Suprapubic skin (tissue), 4 donors: ENCODE results near the gene METAP2. TPM values are rescaled to one million over a fixed set of nuclear protein-coding genes. Genes with fewer than 3 reads are reported as not detected.

Experiments used
- DNase-seq, 2 donors: peaks; one replicate each; pipeline ENCODE4 v3.0.0-alpha.2; 2019; ENCODE audit warnings: low spot score in 2 of 2
- H3K27ac ChIP-seq: fragments of 200-600 bp; sonication (generic); one replicate; pipeline ENCODE4 v1.5.1; 2019
- H3K27me3 ChIP-seq: fragments of 200-600 bp; sonication (generic); one replicate; pipeline ENCODE4 v1.5.1; 2019
- H3K36me3 ChIP-seq: fragments of 200-600 bp; sonication (generic); one replicate; pipeline ENCODE4 v1.5.1; 2019
- H3K4me1 ChIP-seq: fragments of 200-600 bp; sonication (generic); one replicate; pipeline ENCODE4 v1.5.1; 2019
- H3K4me3 ChIP-seq: fragments of 200-600 bp; sonication (generic); one replicate; pipeline ENCODE4 v1.5.1; 2019; ENCODE audit warnings: mild to moderate bottlenecking
- H3K9me3 ChIP-seq: fragments of 200-600 bp; sonication (generic); one replicate; pipeline ENCODE4 v1.5.1; 2019
- CTCF ChIP-seq, 2 donors: fragments of 200-600 bp in 1 of 2; fragments of 450-650 bp in 1 of 2; sonication (generic) in 1 of 2; IDR thresholded peaks; one replicate each; pipeline ENCODE4 v1.5.1; 2016 to 2019; ENCODE audit warnings: antibody characterized with exemption in 2 of 2, mild to moderate bottlenecking in 1 of 2, moderate library complexity in 1 of 2
- EP300 ChIP-seq: sonication (generic); formaldehyde crosslinking; IDR thresholded peaks from one replicate; pipeline ENCODE4 v1.6.1; 2017; ENCODE audit warnings: antibody characterized with exemption
- POLR2A ChIP-seq, 2 donors: fragments of 450-650 bp; IDR thresholded peaks; one replicate each; pipeline ENCODE4 v1.6.1; 2017; ENCODE audit warnings: antibody characterized with exemption in 2 of 2, mild to moderate bottlenecking in 2 of 2, moderate library complexity in 2 of 2
- POLR2AphosphoS5 ChIP-seq, 3 donors: sonication (generic); formaldehyde crosslinking; IDR thresholded peaks; one replicate each; pipeline ENCODE4 v1.6.1; 2017; ENCODE audit warnings: antibody characterized with exemption in 3 of 3
- WGBS: methylation state at CpG from one replicate; pipeline ENCODE4 v1.1.5; 2018; 5-methylcytosine and 5-hydroxymethylcytosine counted together
- total RNA-seq, 4 donors: library from RNA; depleted of rRNA; stranded (reverse); fragments of >200 nt; gene quantifications; one replicate each; pipeline ENCODE4 v1.1.0, GENCODE V29; 2016

Gene METAP2
- total RNA-seq, 4 donors from 2014 or later = 44.7 to 72.6 (median 61.8) TPM

DNA sequence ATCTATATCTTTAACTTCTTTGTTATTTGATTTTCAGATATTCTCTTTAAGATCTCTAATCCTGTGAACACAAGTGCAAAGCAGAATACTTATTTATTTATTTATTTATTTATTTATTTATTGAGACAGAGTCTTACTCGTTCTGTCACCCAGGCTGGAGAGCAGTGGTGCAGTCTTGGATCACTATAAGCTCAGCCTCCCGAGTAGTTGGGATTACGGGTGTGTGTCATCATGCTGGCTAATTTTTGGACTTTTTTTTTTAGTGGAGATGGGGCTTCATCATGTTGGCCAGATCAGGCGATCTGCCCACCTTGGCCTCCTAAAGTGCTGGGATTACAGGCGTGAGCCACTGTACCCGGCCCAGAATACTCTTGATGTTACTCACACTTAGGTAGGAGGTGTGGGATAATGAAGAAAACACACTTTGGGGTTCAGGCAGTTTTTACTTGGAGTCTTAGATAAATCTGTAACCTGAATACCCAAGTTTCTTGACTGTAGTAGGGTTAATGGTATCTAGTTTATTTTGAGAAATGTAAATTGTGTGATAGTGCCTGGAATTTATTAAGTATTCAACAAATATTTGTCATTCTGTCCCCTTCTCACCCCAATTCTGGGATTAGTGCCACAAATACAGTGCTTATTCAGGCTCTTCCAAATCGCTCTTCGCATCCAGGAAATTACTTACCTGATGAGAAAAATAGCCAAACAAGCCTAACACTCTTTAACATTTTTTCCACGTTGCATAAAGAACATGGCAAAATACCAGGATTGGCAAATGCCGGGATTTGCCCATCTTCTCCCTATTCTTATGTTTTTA lies 33.0 kb downstream of the METAP2 start:
- Histone ChIP-seq H3K4me1 (no peaks in the 10 kb centered on the region), H3K4me3 (no peak overlapping the region), H3K27ac (no peak overlapping the region), H3K36me3 (peaks cover 76% of the 10 kb centered on the region), H3K9me3 (no peaks in the 10 kb centered on the region), H3K27me3 (no peaks in the 10 kb centered on the region)
- no peak for TF ChIP-seq EP300
- TF ChIP-seq CTCF (IDR thresholded peaks at IDR 0.05) = no peak
- no peak for TF ChIP-seq POLR2A (IDR thresholded peaks at IDR 0.05)
- TF ChIP-seq POLR2AphosphoS5 (IDR thresholded peaks at IDR 0.05) = no peak
- WGBS = 68% methylated on average over 10 of the region's 10 CpGs
- DNase-seq = no peak

GRCh38 chr12:95509300-95509699 lies 35.3 kb downstream of the METAP2 start:
- 63% methylated on average over 3 of the region's 3 CpGs for WGBS
- H3K36me3 ChIP-seq = peaks cover 89% of the 10 kb centered on the region
- no peaks in the 10 kb centered on the region for H3K9me3 ChIP-seq
- DNase-seq = no peak
- H3K27ac ChIP-seq = no peak overlapping the region
- H3K27me3 ChIP-seq = no peaks in the 10 kb centered on the region
- TF ChIP-seq POLR2A (IDR thresholded peaks at IDR 0.05) = no peak
- TF ChIP-seq EP300 = no peak
- no peak for TF ChIP-seq CTCF (IDR thresholded peaks at IDR 0.05)
- TF ChIP-seq POLR2AphosphoS5 (IDR thresholded peaks at IDR 0.05) = no peak
- no peaks in the 10 kb centered on the region for H3K4me1 ChIP-seq
- no peak overlapping the region for H3K4me3 ChIP-seq

GRCh38 chr12:95511977-95512376 lies 38.0 kb downstream of the METAP2 start:
- Histone ChIP-seq H3K27me3 (no peaks in the 10 kb centered on the region), H3K9me3 (no peaks in the 10 kb centered on the region), H3K36me3 (peaks cover 74% of the 10 kb centered on the region), H3K4me1 (no peaks in the 10 kb centered on the region), H3K27ac (no peak overlapping the region), H3K4me3 (no peak overlapping the region)
- WGBS = 97% methylated on average over 1 of the region's 1 CpG
- DNase-seq = no peak
- no peak for TF ChIP-seq CTCF (IDR thresholded peaks at IDR 0.05)
- TF ChIP-seq EP300 = no peak
- no peak for TF ChIP-seq POLR2A (IDR thresholded peaks at IDR 0.05)
- TF ChIP-seq POLR2AphosphoS5 (IDR thresholded peaks at IDR 0.05) = no peak

DNA sequence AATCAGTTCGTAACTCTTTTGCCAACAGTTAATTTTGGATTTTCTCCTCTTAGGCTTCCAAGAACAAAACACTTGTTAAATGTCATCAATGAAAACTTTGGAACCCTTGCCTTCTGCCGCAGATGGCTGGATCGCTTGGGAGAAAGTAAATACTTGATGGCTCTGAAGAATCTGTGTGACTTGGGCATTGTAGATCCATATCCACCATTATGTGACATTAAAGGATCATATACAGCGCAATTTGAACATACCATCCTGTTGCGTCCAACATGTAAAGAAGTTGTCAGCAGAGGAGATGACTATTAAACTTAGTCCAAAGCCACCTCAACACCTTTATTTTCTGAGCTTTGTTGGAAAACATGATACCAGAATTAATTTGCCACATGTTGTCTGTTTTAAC lies 39.6 kb downstream of the METAP2 start:
- WGBS = 98% methylated on average over 5 of the region's 5 CpGs
- no peaks in the 10 kb centered on the region for H3K4me1 ChIP-seq
- no peaks in the 10 kb centered on the region for H3K27me3 ChIP-seq
- H3K4me3 ChIP-seq = no peak overlapping the region
- no peak for DNase-seq
- H3K27ac ChIP-seq = no peak overlapping the region
- no peaks in the 10 kb centered on the region for H3K9me3 ChIP-seq
- H3K36me3 ChIP-seq = peaks cover 63% of the 10 kb centered on the region
- TF ChIP-seq EP300 (no peak), POLR2AphosphoS5 (IDR thresholded peaks at IDR 0.05) (no peak), POLR2A (IDR thresholded peaks at IDR 0.05) (no peak), CTCF (IDR thresholded peaks at IDR 0.05) (no peak)

GRCh38 chr12:95515197-95515596 lies 41.2 kb downstream of the METAP2 start:
- WGBS = 96% methylated on average over 3 of the region's 3 CpGs
- H3K27ac ChIP-seq = no peak overlapping the region
- no peak for TF ChIP-seq POLR2A (IDR thresholded peaks at IDR 0.05)
- no peak for TF ChIP-seq EP300
- no peak for TF ChIP-seq POLR2AphosphoS5 (IDR thresholded peaks at IDR 0.05)
- TF ChIP-seq CTCF (IDR thresholded peaks at IDR 0.05) = no peak
- no peak for DNase-seq
- H3K27me3 ChIP-seq = no peaks in the 10 kb centered on the region
- peaks cover 47% of the 10 kb centered on the region for H3K36me3 ChIP-seq
- no peaks in the 10 kb centered on the region for H3K9me3 ChIP-seq
- no peaks in the 10 kb centered on the region for H3K4me1 ChIP-seq
- H3K4me3 ChIP-seq = no peak overlapping the region
